K562 (cell line): ENCODE data around the gene SIRPB2. TPM values are rescaled to one million over a fixed set of nuclear protein-coding genes. Genes with fewer than 3 reads are reported as not detected.
A peak's percentile ranks its signal among the peaks of the same experiment; 100 is the strongest.

ENCODE experiments used
- ASH1L ChIP-seq: fragments of 450-650 bp; IDR thresholded peaks from 2 replicates; pipeline ENCODE4 v1.6.1; 2018; ENCODE audit warnings: borderline replicate concordance, mild to moderate bottlenecking, low read depth; ENCODE audit not compliant: partially characterized antibody
- BHLHE40 ChIP-seq: IDR thresholded peaks from 2 replicates; pipeline ENCODE4 v1.6.1; 2011; ENCODE audit warnings: low read length, improper control_type of control experiment
- BRCA1 ChIP-seq, 2 experiments: fragments of 450-650 bp in 1 of 2; sonication (generic) in 1 of 2; formaldehyde crosslinking in 1 of 2; IDR thresholded peaks; 2 replicates each; pipeline versions ENCODE4 v1.5.0 to v1.6.1; 2017 to 2020; ENCODE audit warnings: mild to moderate bottlenecking in 1 of 2, missing genetic modification reagents in 1 of 2
- CEBPB ChIP-seq: fragments of 450-650 bp; IDR thresholded peaks from 2 replicates; pipeline ENCODE4 v1.6.1; 2016; ENCODE audit warnings: missing genetic modification characterization, missing compliant biosample characterization
- CREB3 ChIP-seq: fragments of 450-650 bp; conservative IDR thresholded peaks from 2 replicates; pipeline ENCODE4 v1.6.1; 2016; ENCODE audit warnings: missing genetic modification characterization, low read depth, mild to moderate bottlenecking, missing compliant biosample characterization, moderate library complexity
- CREM ChIP-seq: IDR thresholded peaks from 2 replicates; pipeline ENCODE4 v1.6.1; 2014; ENCODE audit warnings: antibody characterized with exemption, low read depth
- E2F8 ChIP-seq: fragments of 450-650 bp; IDR thresholded peaks from 2 replicates; pipeline ENCODE4 v1.7.1; 2018; ENCODE audit warnings: mild to moderate bottlenecking, low read depth; ENCODE audit not compliant: partially characterized antibody
- ETV5 ChIP-seq: sonication (generic); formaldehyde crosslinking; IDR thresholded peaks from 2 replicates; pipeline ENCODE4 v1.4.0; 2020; ENCODE audit warnings: low read depth, mild to moderate bottlenecking, missing genetic modification reagents
- FIP1L1 ChIP-seq: fragments of 200-400 bp; formaldehyde crosslinking; IDR thresholded peaks from 2 replicates; pipeline ENCODE4 v1.6.1; 2018; ENCODE audit warnings: mild to moderate bottlenecking, low read depth, low read length; ENCODE audit not compliant: poor library complexity, severe bottlenecking
- FOSL1 ChIP-seq: fragments of 200-800 bp; sonication (Bioruptor generic); conservative IDR thresholded peaks from 2 replicates; pipeline ENCODE4 v1.6.1; 2016; ENCODE audit warnings: missing genetic modification characterization, missing compliant biosample characterization
- FOXP1 ChIP-seq: sonication (generic); formaldehyde crosslinking; IDR thresholded peaks from 2 replicates; pipeline ENCODE4 v1.8.0; 2022; ENCODE audit warnings: mild to moderate bottlenecking, missing genetic modification reagents
- MTA1 ChIP-seq: fragments of 450-650 bp; IDR thresholded peaks from 2 replicates; pipeline ENCODE4 v1.6.1; 2017; ENCODE audit warnings: borderline replicate concordance
- NFATC3 ChIP-seq: fragments of 450-650 bp; IDR thresholded peaks from 2 replicates; pipeline ENCODE4 v1.6.1; 2017; ENCODE audit warnings: mild to moderate bottlenecking
- NFIC ChIP-seq: fragments of 450-650 bp; IDR thresholded peaks from 2 replicates; pipeline ENCODE4 v1.6.1; 2017; ENCODE audit warnings: mild to moderate bottlenecking, inconsistent platforms
- NR1H2 ChIP-seq: sonication (generic); formaldehyde crosslinking; IDR thresholded peaks from 2 replicates; pipeline ENCODE4 v1.4.0; 2020; ENCODE audit warnings: mild to moderate bottlenecking, missing genetic modification reagents
- RAD21 ChIP-seq, 2 experiments: fragments of 250-450 bp in 1 of 2; fragments of 450-650 bp in 1 of 2; sonication (Bioruptor Pico) in 1 of 2; formaldehyde crosslinking in 1 of 2; IDR thresholded peaks in 1 of 2; conservative IDR thresholded peaks in 1 of 2; 2 replicates each; pipeline versions ENCODE4 v1.4.0 to v1.8.0; 2020 to 2022; ENCODE audit warnings: mild to moderate bottlenecking in 2 of 2, moderate library complexity in 1 of 2
- SIN3B ChIP-seq: fragments of 450-650 bp; IDR thresholded peaks from 2 replicates; pipeline ENCODE4 v1.6.1; 2017; ENCODE audit warnings: low read depth, mild to moderate bottlenecking, moderate library complexity
- SNAPC5 ChIP-seq: fragments of 250-450 bp; sonication (Bioruptor Pico); IDR thresholded peaks from 2 replicates; pipeline ENCODE4 v1.8.0; 2021; ENCODE audit warnings: moderate library complexity, mild to moderate bottlenecking, inconsistent platforms
- SOX6 ChIP-seq: fragments of 450-650 bp; IDR thresholded peaks from 2 replicates; pipeline ENCODE4 v1.6.1; 2014; ENCODE audit warnings: mild to moderate bottlenecking
- TARDBP ChIP-seq: fragments of 450-650 bp; IDR thresholded peaks from 2 replicates; pipeline ENCODE4 v1.6.1; 2016
- TEAD2 ChIP-seq: fragments of 450-650 bp; IDR thresholded peaks from 2 replicates; pipeline ENCODE4 v1.6.1; 2016; ENCODE audit warnings: missing genetic modification characterization, control low read depth, missing compliant biosample characterization
- ZFP30 ChIP-seq: fragments of 250-450 bp; sonication (Bioruptor Pico); IDR thresholded peaks from 2 replicates; pipeline ENCODE4 v1.8.0; 2022; ENCODE audit warnings: moderate library complexity, mild to moderate bottlenecking, inconsistent platforms, borderline replicate concordance
- ZNF217 ChIP-seq: sonication (generic); formaldehyde crosslinking; IDR thresholded peaks from 2 replicates; pipeline ENCODE4 v1.8.0; 2022; ENCODE audit warnings: mild to moderate bottlenecking, missing genetic modification reagents
- ZNF232 ChIP-seq: sonication (generic); formaldehyde crosslinking; IDR thresholded peaks from 2 replicates; pipeline ENCODE4 v1.8.0; 2022; ENCODE audit warnings: mild to moderate bottlenecking, missing genetic modification reagents
- ZNF511 ChIP-seq: sonication (generic); formaldehyde crosslinking; IDR thresholded peaks from 2 replicates; pipeline ENCODE4 v1.8.0; 2022; ENCODE audit warnings: mild to moderate bottlenecking, missing genetic modification reagents
- ZNF551 ChIP-seq: fragments of 250-450 bp; sonication (Bioruptor Pico); IDR thresholded peaks from 2 replicates; pipeline ENCODE4 v1.5.0; 2021; ENCODE audit warnings: mild to moderate bottlenecking, moderate library complexity
- polyA plus RNA-seq, 8 experiments: library from polyadenylated mRNA; depleted of rRNA in 4 of 8; stranded (reverse) in 5 of 8; unstranded in 3 of 8; fragments of >200 nt; fragmentation: Nextera tagmentation in 2 of 8; fragmentation: Illumina TruSeq in 1 of 8; extraction: Ambion mirVana in 2 of 8; extraction: Trizol in 1 of 8; gene quantifications; 2 replicates each; pipeline versions ENCODE4 v1.2.1 to v1.2.3, GENCODE V29; 2011 to 2014; ENCODE audit warnings: inconsistent platforms in 1 of 8, missing spikeins in 1 of 8
- total RNA-seq, 7 experiments: library from RNA; depleted of rRNA in 6 of 7; stranded (reverse); fragments of >200 nt in 6 of 7; fragmentation: Illumina TruSeq in 2 of 7; extraction: Trizol in 2 of 7; gene quantifications; 2 replicates each; pipeline versions ENCODE4 v1.2.1 to v1.2.3, GENCODE V29; 2011 to 2021; ENCODE audit warnings: low replicate concordance in 1 of 7

Gene SIRPB2
- total and polyA plus RNA-seq, 9 of the 15 experiments (the other 6 are each of a cell fraction or from before 2014, with no cell fraction given): 0.07 TPM; not detected in 7

GRCh38 chr20:1434571-1435336, 56.5 kb downstream of the SIRPB2 start (continued):
- no peak for TF ChIP-seq NFATC3
- TF ChIP-seq ZFP30: no peak
- TF ChIP-seq ETV5 (CRISPR knock-in tag): peak; percentile 78; the same call in 1 of the 2 replicates
- TF ChIP-seq NR1H2 (CRISPR knock-in tag): no peak
- TF ChIP-seq CREM: no peak
- TF ChIP-seq SOX6: peak; percentile 48; the same call in 1 of the 2 replicates
- no peak for TF ChIP-seq ASH1L
- no peak for TF ChIP-seq FOXP1
- no peak for TF ChIP-seq ZNF232 (CRISPR knock-in tag)
- peak; percentile 2; the same call in 1 of the 2 replicates for TF ChIP-seq NFIC
- no peak for TF ChIP-seq BRCA1 (IDR thresholded peaks at IDR 0.05)
- TF ChIP-seq BRCA1 (CRISPR knock-in tag; IDR thresholded peaks at IDR 0.05): no peak
- no peak for TF ChIP-seq MTA1
- TF ChIP-seq CREB3: no peak
- peak; percentile 40; the same call in 1 of the 2 replicates for TF ChIP-seq FOSL1 (tag)
- TF ChIP-seq TARDBP: no peak
- TF ChIP-seq ZNF217 (CRISPR knock-in tag): no peak
- no peak for TF ChIP-seq ZNF511 (CRISPR knock-in tag)
- TF ChIP-seq SNAPC5 (CRISPR knock-in tag): no peak
- TF ChIP-seq ZNF551 (CRISPR knock-in tag): no peak
- TF ChIP-seq E2F8: no peak
- TF ChIP-seq RAD21 (CRISPR knock-in tag; conservative IDR thresholded peaks at IDR 0.05 in 1 of 2, IDR thresholded peaks at IDR 0.05 in 1 of 2): no peak
- no peak for TF ChIP-seq FIP1L1
- no peak for TF ChIP-seq SIN3B
- TF ChIP-seq CEBPB (tag): peak; percentile 66
- TF ChIP-seq TEAD2 (tag): no peak
- no peak for TF ChIP-seq BHLHE40
